Adipose tissue (tissue), 3 donors: ENCODE data around the gene ARVCF. TPM values are rescaled to one million over a fixed set of nuclear protein-coding genes. Genes with fewer than 3 reads are reported as not detected.

ENCODE experiments used
- H3K27ac ChIP-seq: one replicate; pipeline ENCODE4 v1.5.1; 2013; ENCODE audit warnings: low read depth, low read length
- WGBS, 3 donors: extraction: QIAGEN DNeasy Blood & Tissue Kit; methylation state at CpG; one replicate each; pipeline ENCODE4 v1.1.7; 2013; 5-methylcytosine and 5-hydroxymethylcytosine counted together
- polyA plus RNA-seq, 3 donors: library from polyadenylated mRNA; stranded (reverse); fragments of 200-250 nt; gene quantifications; one replicate each; pipeline ENCODE4 v1.2.3, GENCODE V29; 2013
- donor health status: healthy with polysubstance abuse.
- donor health status: Bipolar disorder and iron deficiency.
- donor health status: healthy.

ARVCF gene
- polyA plus RNA-seq, 3 donors: 4.0 to 9.8 (median 8.5) TPM

DNA sequence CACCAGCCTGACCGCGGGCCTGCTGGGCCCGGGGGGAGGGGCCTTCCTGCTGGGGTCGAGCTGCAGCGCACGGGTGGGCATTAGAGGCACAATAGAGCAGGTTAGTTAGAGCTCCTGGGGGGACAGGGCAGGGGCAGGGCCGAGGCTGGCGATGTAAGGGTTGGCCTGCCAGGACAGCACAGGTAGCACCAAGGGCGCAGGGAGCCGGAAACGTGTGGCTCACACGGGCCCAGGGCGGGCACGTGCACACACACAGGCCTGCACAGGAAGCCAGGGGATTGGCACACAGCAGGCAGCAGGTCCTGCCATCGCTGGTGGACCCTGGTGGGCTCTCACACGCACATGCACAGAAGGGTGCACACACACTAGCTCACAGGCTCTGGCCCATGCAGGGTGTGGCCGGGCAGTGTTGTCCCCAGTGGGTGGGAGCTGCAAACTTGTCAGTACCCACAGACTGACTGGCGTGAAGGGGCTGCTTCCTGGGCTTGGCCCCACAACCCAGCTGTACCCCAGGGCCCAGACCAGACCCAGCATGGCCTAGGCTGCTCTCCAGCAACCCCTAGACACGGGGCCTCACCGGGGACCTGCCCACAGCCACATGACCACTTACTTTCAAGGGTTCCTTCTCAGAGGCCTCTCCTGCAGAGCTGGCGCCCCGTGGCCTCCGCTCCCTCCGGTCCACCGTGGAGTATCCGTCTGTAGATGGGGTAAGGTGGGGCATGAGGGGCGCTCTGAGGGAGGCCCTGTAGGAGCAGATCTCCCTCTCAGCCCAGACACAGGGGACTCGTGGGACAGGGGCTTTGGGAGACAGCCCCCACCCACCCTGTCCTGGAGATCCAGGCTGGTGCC lies 45.1 kb downstream of the ARVCF start:
- 62 to 80% (median 67%) methylated on average over 28 of the region's 28 CpGs for WGBS, 3 donors
- no peak overlapping the region for H3K27ac ChIP-seq

GRCh38 chr22:19970479-19971275 lies 45.9 kb downstream of the ARVCF start:
- H3K27ac ChIP-seq: no peak overlapping the region
- 49 to 58% (median 58%) methylated on average over 25 of the region's 25 CpGs for WGBS, 3 donors

GRCh38 chr22:19970031-19970478 lies 46.6 kb downstream of the ARVCF start:
- H3K27ac ChIP-seq: no peak overlapping the region
- 76 to 80% (median 77%) methylated on average over 7 to 9 of the region's 9 CpGs for WGBS, 3 donors

GRCh38 chr22:19969141-19969928 lies 47.3 kb downstream of the ARVCF start:
- H3K27ac ChIP-seq: no peak overlapping the region
- 80 to 87% (median 81%) methylated on average over 11 of the region's 11 CpGs for WGBS, 3 donors

- WGBS, 3 donors: 80 to 90% (median 86%) methylated on average over 18 of the region's 18 CpGs
- H3K27ac ChIP-seq: no peak overlapping the region
These were observed 48.2 kb downstream of the ARVCF start for GRCh38 chr22:19968450-19968891.

- 88 to 89% (median 89%) methylated on average over 7 of the region's 7 CpGs for WGBS, 3 donors
- H3K27ac ChIP-seq: no peak overlapping the region
These were observed 48.7 kb downstream of the ARVCF start for GRCh38 chr22:19967850-19968449.

DNA sequence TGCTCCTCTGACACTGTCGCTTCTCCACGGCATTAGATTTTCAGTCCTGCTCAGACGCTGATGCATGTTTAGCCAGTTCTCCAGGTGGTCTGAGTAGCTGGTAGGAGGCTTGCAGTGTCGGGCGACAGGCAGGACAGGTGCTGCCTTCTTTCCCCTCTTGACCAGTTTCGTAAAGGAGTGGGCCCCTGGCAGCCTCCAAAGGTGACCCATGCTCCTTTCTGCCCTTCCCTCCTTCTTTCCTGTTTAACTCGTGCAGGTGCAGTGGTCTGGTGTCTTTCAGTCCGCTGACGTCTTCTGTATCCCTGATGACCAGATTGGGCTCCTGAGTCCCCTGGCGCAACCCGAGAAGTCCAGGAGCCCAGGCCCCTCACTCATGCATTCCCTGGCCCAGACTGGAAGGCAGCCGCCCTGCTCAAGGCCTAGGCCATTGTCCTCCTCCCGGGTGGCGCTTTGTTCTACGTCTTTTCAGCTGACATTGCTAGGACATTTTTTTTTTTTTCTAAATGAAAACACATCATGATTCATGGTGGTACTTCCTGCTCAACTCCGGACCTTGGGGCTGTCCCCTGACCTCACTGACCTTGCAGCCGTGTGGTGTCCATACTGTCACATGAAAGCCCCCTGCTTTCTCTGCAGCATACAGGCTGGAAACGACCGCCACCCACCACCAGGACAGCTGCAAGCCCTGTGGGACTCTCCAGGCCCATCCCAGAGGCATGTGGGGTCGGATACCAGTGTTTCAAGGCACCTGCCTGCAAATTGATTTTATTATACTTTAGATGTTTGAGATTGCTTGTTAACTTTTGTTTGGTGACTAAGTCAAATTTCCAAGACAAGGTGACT lies 49.5 kb downstream of the ARVCF start:
- no peak overlapping the region for H3K27ac ChIP-seq

DNA sequence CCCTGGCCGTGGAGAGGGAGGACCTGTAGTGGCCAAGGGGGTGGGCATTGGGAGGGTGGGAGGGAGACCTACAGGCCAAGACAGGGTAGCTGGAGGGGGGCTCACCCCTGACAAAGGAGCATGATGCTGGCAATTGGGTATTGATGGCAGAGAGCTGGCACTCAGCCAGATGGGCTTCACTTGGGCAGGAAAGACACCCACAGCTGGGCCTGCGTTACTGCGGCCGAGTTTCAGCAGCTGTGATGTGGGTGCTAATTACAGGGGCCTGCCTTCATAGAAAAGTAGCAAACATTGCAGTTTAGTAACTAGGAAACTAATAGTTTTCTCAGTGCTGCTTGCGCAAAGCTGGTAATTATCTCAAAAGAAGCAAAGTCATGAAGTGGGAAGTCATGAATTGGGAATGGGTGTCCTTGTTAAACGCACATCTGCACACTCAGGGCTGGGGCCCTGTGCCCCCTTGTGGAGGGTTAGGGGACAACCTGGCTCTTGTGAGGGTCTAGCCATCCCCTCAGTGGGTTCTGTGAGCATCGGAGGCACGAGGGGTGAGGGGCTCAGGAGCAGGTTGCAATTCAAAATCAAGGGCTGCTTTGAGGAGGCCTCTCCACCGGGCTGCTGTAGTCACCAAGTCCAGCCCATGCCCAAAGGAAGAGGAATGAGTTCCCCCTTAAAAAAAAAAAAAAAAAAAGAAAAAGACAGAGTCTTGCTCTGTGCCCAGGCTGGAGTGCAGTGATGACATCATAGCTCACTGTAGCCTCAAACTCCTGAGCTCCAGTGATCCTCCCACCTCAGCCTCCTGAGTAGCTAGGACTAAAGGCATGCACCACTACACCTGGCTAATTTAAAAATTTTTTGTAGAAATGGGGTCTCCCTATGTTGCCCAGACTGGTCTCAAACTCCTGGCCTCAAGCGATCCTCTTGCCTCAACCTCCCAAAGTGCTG lies 50.6 kb downstream of the ARVCF start:
- H3K27ac ChIP-seq: no peak overlapping the region
- 80 to 86% (median 82%) methylated on average over 10 of the region's 10 CpGs for WGBS, 3 donors

More for the DNA sequence above, 49.5 kb downstream of the ARVCF start:
- WGBS, 3 donors: 71 to 80% (median 76%) methylated on average over 20 of the region's 20 CpGs

GRCh38 chr22:19964701-19965386 lies 51.8 kb downstream of the ARVCF start:
- 93 to 97% (median 93%) methylated on average over 14 to 15 of the region's 15 CpGs for WGBS, 3 donors
- H3K27ac ChIP-seq: no peak overlapping the region

DNA sequence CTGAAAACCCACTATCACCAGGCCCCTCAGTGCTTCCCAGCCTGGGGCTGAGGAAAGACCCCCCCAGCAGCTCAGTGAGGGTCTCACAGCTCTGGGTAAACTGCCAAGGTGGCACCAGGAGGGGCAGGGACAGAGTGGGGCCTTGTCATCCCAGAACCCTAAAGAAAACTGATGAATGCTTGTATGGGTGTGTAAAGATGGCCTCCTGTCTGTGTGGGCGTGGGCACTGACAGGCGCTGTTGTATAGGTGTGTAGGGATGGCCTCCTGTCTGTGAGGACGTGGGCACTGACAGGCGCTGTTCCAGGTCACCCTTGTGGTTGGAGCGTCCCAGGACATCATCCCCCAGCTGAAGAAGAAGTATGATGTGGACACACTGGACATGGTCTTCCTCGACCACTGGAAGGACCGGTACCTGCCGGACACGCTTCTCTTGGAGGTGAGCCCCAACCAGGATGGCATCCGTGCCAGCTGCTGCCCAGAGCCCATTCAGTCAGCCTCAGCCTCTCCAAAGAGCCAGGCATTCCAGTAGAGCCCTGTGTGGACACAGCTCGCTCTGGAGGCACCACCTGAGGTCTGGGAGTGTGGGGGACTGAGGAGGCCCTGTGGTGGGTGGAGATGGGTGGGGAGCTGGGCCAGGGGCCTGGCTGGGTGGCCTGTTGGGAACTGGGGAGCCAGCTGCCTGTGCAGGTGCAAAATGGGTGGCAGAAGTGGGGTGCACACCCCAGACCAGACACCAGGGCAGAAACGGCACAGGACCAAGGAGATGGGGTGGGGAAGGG lies 52.6 kb downstream of the ARVCF start:
- no peak overlapping the region for H3K27ac ChIP-seq
- WGBS, 3 donors: 88 to 95% (median 91%) methylated on average over 12 of the region's 12 CpGs

DNA sequence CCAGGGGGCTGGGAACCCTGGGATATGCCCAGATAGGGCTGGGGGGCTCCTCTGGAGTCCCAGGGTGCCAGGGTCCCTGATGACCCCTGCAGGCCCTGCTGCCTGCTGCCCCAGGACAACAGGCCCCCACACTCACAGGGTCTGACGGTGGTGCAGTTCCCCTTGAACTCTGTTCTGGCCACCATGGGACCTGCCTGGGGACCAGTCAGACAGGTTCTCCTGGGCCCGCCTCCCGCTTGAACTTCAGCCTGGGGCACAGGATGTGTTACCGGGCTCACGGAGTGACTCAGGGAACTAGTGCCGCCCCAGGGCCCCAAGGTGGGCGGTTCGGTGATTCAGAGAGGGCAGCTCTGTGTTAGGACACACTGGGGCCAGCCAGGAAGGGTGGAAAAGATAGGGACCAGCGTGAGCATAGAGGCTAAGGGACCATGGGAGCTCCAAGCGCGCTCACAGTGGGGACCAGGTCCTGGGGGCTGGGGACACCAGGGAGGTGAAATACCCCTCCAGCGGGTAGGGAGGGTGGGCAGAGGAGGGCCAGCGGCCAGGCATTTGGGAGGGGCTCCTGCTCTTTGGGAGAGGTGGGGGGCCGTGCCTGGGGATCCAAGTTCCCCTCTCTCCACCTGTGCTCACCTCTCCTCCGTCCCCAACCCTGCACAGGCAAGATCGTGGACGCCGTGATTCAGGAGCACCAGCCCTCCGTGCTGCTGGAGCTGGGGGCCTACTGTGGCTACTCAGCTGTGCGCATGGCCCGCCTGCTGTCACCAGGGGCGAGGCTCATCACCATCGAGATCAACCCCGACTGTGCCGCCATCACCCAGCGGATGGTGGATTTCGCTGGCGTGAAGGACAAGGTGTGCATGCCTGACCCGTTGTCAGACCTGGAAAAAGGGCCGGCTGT lies 53.5 kb downstream of the ARVCF start:
- WGBS, 3 donors: 33 to 84% (median 75%) methylated on average over 29 to 30 of the region's 30 CpGs
- no peak overlapping the region for H3K27ac ChIP-seq

DNA sequence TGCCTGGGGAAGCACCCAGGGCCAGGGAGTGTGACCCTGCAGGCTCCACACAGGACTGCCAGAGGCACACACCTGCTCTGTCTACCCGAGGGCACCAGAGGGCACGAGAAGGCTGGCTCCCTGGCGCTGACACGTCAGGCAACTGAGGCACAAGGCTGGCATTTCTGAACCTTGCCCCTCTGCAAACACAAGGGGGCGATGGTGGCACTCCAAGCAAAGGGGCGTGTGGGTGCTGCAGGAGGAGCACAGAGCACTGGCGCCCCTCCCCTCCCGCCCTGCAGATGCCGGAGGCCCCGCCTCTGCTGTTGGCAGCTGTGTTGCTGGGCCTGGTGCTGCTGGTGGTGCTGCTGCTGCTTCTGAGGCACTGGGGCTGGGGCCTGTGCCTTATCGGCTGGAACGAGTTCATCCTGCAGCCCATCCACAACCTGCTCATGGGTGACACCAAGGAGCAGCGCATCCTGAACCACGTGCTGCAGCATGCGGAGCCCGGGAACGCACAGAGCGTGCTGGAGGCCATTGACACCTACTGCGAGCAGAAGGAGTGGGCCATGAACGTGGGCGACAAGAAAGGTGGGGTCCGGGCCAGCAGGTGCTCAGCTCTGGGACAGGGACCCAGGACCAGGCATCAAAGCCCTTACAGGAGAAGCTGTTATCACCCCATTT lies 54.2 kb downstream of the ARVCF start:
- 30 to 69% (median 59%) methylated on average over 20 to 22 of the region's 22 CpGs for WGBS, 3 donors
- H3K27ac ChIP-seq: no peak overlapping the region

DNA sequence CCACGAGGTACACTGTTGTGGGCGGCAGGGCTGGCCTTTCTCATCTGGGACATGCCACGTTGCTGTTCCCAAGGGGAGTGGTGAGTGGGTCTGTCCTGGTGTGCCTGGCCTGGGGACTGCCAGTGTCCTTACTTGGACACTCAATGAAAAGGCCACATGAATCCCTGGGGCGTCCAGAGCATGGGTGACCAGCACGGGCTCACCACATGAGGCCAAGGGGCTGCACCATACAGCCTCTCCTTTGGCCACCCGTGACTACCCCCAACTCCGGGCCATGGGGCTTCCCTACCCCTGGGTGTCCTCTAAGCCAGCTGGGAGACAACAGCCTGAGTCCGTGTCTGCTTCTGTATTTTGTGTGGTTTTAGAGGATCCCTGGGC lies 54.8 kb downstream of the ARVCF start:
- WGBS, 3 donors: 76 to 89% (median 87%) methylated on average over 8 of the region's 8 CpGs
- no peak overlapping the region for H3K27ac ChIP-seq

DNA sequence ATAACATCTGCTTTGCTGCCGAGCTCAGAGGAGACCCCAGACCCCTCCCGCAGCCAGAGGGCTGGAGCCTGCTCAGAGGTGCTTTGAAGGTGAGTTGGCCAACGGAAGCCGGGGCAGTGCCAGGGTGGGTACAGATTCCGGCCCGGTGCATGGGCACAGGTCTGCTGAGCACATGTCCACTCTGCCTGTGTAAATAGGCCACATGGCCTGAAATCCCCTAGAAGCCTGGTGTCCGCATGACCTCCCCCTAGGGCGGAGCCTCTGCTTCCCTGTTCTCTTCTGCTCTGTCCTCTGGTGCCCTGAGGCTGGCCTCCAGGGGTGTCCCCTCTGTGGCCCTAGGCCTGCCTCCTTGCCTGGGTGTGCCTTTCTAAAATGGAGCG lies 55.4 kb downstream of the ARVCF start:
- H3K27ac ChIP-seq: no peak overlapping the region
- 81 to 89% (median 82%) methylated on average over 9 of the region's 9 CpGs for WGBS, 3 donors
